Measurements from ENCODE around the gene GRIFIN. TPM values are rescaled to one million over a fixed set of nuclear protein-coding genes. Genes with fewer than 3 reads are reported as not detected.

Gene GRIFIN
- total RNA-seq, 1 donor, result not detected

DNA sequence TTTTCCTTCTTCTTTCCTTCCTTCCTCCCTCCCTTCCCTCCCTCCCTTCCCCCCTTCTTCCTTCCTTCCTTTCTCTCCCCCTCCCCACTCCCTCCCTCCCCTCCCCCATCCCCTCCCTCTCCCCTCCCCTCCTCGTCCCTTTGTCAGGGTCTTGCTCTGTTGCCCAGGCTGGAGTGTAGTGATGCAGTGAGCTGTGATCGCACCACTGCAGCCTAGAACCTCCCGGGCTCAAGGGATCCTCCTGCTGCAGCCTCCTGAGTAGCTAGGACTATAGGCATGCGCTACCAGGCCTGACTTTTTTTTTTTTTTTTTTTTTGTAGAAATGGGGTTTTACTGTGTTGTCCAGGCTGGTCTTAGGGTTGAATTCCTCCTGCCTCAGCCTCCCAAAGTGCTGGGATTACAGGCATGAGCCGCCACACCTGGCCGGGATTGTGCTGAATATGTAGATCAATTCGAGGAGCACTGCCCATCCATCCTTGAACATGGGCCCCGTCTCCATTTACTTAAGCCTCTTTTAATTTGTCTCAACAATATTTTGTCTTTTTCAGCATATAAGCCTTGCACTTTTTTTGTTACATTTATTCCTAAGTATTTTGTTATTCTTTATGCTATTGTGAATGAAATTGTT lies 23.4 kb downstream of the GRIFIN start:
- peaks cover 4% of the 10 kb centered on the region for H3K27me3 ChIP-seq (ENCODE audit: insufficient read depth, low read length)
- peaks cover 7% of the 10 kb centered on the region for H3K4me1 ChIP-seq (ENCODE audit: insufficient read depth, low read length)
- no peak overlapping the region for H3K4me2 ChIP-seq (ENCODE audit: insufficient read depth, low read length)
- H4K20me1 ChIP-seq (ENCODE audit: insufficient read depth, low read length), result no peaks in the 10 kb centered on the region
- TF ChIP-seq, protein P1, sequence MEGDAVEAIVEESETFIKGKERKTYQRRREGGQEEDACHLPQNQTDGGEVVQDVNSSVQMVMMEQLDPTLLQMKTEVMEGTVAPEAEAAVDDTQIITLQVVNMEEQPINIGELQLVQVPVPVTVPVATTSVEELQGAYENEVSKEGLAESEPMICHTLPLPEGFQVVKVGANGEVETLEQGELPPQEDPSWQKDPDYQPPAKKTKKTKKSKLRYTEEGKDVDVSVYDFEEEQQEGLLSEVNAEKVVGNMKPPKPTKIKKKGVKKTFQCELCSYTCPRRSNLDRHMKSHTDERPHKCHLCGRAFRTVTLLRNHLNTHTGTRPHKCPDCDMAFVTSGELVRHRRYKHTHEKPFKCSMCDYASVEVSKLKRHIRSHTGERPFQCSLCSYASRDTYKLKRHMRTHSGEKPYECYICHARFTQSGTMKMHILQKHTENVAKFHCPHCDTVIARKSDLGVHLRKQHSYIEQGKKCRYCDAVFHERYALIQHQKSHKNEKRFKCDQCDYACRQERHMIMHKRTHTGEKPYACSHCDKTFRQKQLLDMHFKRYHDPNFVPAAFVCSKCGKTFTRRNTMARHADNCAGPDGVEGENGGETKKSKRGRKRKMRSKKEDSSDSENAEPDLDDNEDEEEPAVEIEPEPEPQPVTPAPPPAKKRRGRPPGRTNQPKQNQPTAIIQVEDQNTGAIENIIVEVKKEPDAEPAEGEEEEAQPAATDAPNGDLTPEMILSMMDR (IDR thresholded peaks at IDR 0.05; ENCODE audit: extremely low read depth, low read depth, low read length), result no peak
- H3K27ac ChIP-seq (ENCODE audit: low read depth, low read length), result no peak overlapping the region
- no peak overlapping the region for H2AFZ ChIP-seq (ENCODE audit: low read length)
- no peak for DNase-seq (ENCODE audit: insufficient read length, low spot score, missing footprints)
- no peaks in the 10 kb centered on the region for H3K79me2 ChIP-seq (ENCODE audit: insufficient read depth, low read length)
- H3K9me3 ChIP-seq (ENCODE audit: low read depth, low read length), result no peaks in the 10 kb centered on the region
- no peak overlapping the region for H3K4me3 ChIP-seq (ENCODE audit: insufficient read depth, low read length)
- no peaks in the 10 kb centered on the region for H3K36me3 ChIP-seq (ENCODE audit: insufficient read depth, low read length)

GRCh38 chr7:2452074-2452507 lies 24.1 kb downstream of the GRIFIN start:
- Histone ChIP-seq H3K4me2 (ENCODE audit: insufficient read depth, low read length) (peak overlapping the region; percentile 93), H3K27ac (ENCODE audit: low read depth, low read length) (peak overlapping the region; percentile 33), H3K36me3 (ENCODE audit: insufficient read depth, low read length) (no peaks in the 10 kb centered on the region), H3K9me3 (ENCODE audit: low read depth, low read length) (no peaks in the 10 kb centered on the region), H4K20me1 (ENCODE audit: insufficient read depth, low read length) (no peaks in the 10 kb centered on the region), H3K79me2 (ENCODE audit: insufficient read depth, low read length) (no peaks in the 10 kb centered on the region), H2AFZ (ENCODE audit: low read length) (peak overlapping the region; percentile 94), H3K27me3 (ENCODE audit: insufficient read depth, low read length) (peaks cover 4% of the 10 kb centered on the region), H3K4me1 (ENCODE audit: insufficient read depth, low read length) (peaks cover 7% of the 10 kb centered on the region), H3K4me3 (ENCODE audit: insufficient read depth, low read length) (peak overlapping the region; percentile 69)
- no peak for DNase-seq (ENCODE audit: insufficient read length, low spot score, missing footprints)
- TF ChIP-seq, protein P1 (IDR thresholded peaks at IDR 0.05; ENCODE audit: extremely low read depth, low read depth, low read length), result no peak

DNA sequence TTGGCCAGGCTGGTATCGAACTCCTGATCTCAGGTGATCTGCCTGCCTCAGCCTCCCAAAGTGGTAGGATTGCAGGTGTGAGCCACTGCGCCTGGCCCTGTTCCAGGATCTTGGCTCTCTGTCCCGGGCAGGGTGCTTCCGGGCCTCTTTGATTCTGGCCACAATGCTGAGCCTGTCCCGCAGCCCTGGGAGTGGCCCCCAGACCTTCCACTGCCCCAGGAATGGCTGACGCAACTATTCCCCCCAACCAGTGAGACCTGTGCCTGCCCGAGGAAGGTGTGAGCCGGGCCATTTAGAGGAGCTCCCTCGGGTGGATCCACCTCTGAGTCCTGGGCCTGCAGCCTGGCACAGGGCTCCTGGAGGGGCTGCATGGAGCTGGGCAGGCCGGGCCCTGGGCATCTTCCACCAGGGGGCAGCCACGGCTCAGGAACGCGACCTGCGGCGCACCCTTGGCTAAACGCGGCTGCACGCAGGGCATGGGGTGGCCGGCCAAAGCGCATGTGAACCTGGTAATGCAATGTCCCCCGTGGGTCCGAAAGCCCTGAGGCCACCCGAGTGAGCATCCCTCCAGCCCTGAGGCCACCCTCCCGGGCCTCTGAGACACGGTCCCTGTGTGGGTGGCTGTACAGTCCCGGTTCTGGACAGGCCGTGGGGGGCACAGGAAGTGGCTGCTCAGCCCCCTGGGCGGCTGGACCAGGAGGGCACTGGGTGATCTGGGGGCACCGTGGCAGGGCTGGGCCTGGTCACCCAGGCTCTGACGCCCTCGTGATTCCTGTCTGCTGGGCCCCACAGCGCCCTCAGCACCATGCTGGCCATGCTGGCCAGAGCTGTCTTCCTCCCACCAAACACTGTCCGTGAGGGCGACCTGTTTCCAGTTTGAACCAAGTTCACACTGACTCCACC lies 24.8 kb downstream of the GRIFIN start:
- Histone ChIP-seq H3K27me3 (ENCODE audit: insufficient read depth, low read length) (peaks cover 4% of the 10 kb centered on the region), H2AFZ (ENCODE audit: low read length) (peak overlapping the region; percentile 94), H3K79me2 (ENCODE audit: insufficient read depth, low read length) (no peaks in the 10 kb centered on the region), H3K36me3 (ENCODE audit: insufficient read depth, low read length) (no peaks in the 10 kb centered on the region), H3K4me3 (ENCODE audit: insufficient read depth, low read length) (peak overlapping the region; percentile 69), H3K4me2 (ENCODE audit: insufficient read depth, low read length) (peak overlapping the region; percentile 93), H3K9me3 (ENCODE audit: low read depth, low read length) (no peaks in the 10 kb centered on the region), H3K4me1 (ENCODE audit: insufficient read depth, low read length) (peaks cover 7% of the 10 kb centered on the region), H3K27ac (ENCODE audit: low read depth, low read length) (peak overlapping the region; percentile 33), H4K20me1 (ENCODE audit: insufficient read depth, low read length) (no peaks in the 10 kb centered on the region)
- TF ChIP-seq, protein P1 (IDR thresholded peaks at IDR 0.05; ENCODE audit: extremely low read depth, low read depth, low read length), result peak; percentile 73
- DNase-seq (ENCODE audit: insufficient read length, low spot score, missing footprints), result peak; percentile 99
